Measurements from ENCODE around the gene SLC6A11. TPM values are rescaled to one million over a fixed set of nuclear protein-coding genes. Genes with fewer than 3 reads are reported as not detected.
A peak's percentile ranks its signal among the peaks of the same experiment; 100 is the strongest.

Gene SLC6A11
- total and polyA plus RNA-seq, 2 of the 8 experiments (the other 6 are each of a cell fraction or from before 2014, with no cell fraction given) = 0.78 to 1.5 TPM

GRCh38 chr3:10883478-10884234, 67.6 kb downstream of the SLC6A11 start (continued):
- TF ChIP-seq POU5F1 (IDR thresholded peaks at IDR 0.05; ENCODE audit: low read depth, low read length) (no peak), HDAC2 (IDR thresholded peaks at IDR 0.05; ENCODE audit: borderline replicate concordance in 1 of 2, low read depth in 2 of 2, low read length in 2 of 2) (no peak), TEAD4 (IDR thresholded peaks at IDR 0.05; ENCODE audit: low read depth, low read length) (peak; percentile 32; the same call in 1 of the 2 replicates)

All from H1 (cell line).